ENCODE measurements around the gene ANKRD28.

DNA sequence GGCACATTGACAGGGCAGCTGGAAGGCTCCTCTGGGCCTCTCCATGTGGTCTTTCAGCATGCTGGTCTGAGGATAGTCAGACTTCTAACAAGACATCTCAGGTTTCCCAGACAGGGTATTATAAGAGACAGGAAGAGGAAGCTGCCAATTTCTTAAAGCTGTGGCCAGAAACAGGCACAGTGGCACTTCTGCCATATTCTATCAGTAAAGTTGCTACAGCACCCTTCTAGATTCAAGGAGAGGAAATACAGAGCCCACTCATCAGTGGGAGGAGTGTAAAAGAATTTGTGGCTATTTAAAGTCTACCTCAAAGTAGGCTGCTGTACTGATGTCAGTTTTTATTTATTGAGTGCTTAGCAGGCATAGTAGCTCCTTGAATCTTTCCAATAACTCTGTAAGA is 140.8 kb downstream of the ANKRD28 start:
- TF ChIP-seq, protein P1, sequence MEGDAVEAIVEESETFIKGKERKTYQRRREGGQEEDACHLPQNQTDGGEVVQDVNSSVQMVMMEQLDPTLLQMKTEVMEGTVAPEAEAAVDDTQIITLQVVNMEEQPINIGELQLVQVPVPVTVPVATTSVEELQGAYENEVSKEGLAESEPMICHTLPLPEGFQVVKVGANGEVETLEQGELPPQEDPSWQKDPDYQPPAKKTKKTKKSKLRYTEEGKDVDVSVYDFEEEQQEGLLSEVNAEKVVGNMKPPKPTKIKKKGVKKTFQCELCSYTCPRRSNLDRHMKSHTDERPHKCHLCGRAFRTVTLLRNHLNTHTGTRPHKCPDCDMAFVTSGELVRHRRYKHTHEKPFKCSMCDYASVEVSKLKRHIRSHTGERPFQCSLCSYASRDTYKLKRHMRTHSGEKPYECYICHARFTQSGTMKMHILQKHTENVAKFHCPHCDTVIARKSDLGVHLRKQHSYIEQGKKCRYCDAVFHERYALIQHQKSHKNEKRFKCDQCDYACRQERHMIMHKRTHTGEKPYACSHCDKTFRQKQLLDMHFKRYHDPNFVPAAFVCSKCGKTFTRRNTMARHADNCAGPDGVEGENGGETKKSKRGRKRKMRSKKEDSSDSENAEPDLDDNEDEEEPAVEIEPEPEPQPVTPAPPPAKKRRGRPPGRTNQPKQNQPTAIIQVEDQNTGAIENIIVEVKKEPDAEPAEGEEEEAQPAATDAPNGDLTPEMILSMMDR (IDR thresholded peaks at IDR 0.05), result no peak
- TF ChIP-seq POLR2A (IDR thresholded peaks at IDR 0.05) (no peak), POLR2AphosphoS5 (IDR thresholded peaks at IDR 0.05) (no peak)

All from sigmoid colon (tissue), 4 donors.